Common myeloid progenitor, CD34-positive (primary cell): Measurements from ENCODE around the gene WHRN.
A peak's percentile ranks its signal among the peaks of the same experiment; 100 is the strongest.

Source experiments
- CTCF ChIA-PET: fragments of 350-600 bp; sonication (Branson Sonifier 250); formaldehyde crosslinking; loops from one replicate; lab custom pipeline; 2021; ENCODE audit warnings: antibody characterized with exemption; lab: Charles Lee
- POLR2A ChIA-PET: fragments of 350-600 bp; sonication (Branson Sonifier 250); formaldehyde crosslinking; loops from one replicate; lab custom pipeline; 2021; ENCODE audit warnings: antibody characterized with exemption; lab: Charles Lee
- DNase-seq, 3 donors: peaks; one replicate each; pipeline versions ENCODE4 v3.0.0 to v3.0.0-alpha.2; 2013
- H3K27ac ChIP-seq, 2 experiments: 1 replicate in 1 of 2; 2 replicates in 1 of 2; pipeline ENCODE4 v1.7.0; 2013; ENCODE audit warnings: inconsistent platforms in 2 of 2, low read length in 2 of 2, mild to moderate bottlenecking in 2 of 2, low read depth in 1 of 2, moderate library complexity in 1 of 2; ENCODE audit not compliant: severe bottlenecking in 2 of 2, insufficient read depth in 1 of 2, poor library complexity in 1 of 2
- H3K27me3 ChIP-seq, 5 experiments: replicated peaks in 2 of 5; 1 replicate in 3 of 5; 2 replicates in 2 of 5; pipeline versions ENCODE4 v1.6.1 to v1.7.0; 2013; ENCODE audit warnings: low read length in 4 of 5, mild to moderate bottlenecking in 2 of 5, moderate library complexity in 2 of 5, inconsistent platforms in 1 of 5; ENCODE audit not compliant: insufficient read depth in 5 of 5, control insufficient read depth in 4 of 5
- H3K36me3 ChIP-seq, 4 experiments: 1 replicate in 2 of 4; 2 replicates in 2 of 4; pipeline versions ENCODE4 v1.6.1 to v1.7.0; 2013; ENCODE audit warnings: low read length in 3 of 4, control low read depth in 1 of 4, mild to moderate bottlenecking in 1 of 4; ENCODE audit not compliant: control insufficient read depth in 4 of 4, insufficient read depth in 4 of 4
- H3K4me1 ChIP-seq, 4 experiments: 1 replicate in 3 of 4; 2 replicates in 1 of 4; pipeline versions ENCODE4 v1.6.1 to v1.7.1; 2013; ENCODE audit warnings: low read length in 3 of 4, mild to moderate bottlenecking in 3 of 4, control low read depth in 1 of 4, inconsistent platforms in 1 of 4, moderate library complexity in 1 of 4; ENCODE audit not compliant: control insufficient read depth in 4 of 4, insufficient read depth in 4 of 4; ENCODE audit errors: control extremely low read depth in 1 of 4
- H3K4me3 ChIP-seq, 7 experiments: 1 replicate in 4 of 7; 2 replicates in 3 of 7; pipeline versions ENCODE4 v1.5.1 to v1.7.0; 2013; ENCODE audit warnings: mild to moderate bottlenecking in 7 of 7, low read length in 6 of 7, moderate library complexity in 6 of 7, inconsistent platforms in 2 of 7, low read depth in 2 of 7, control low read depth in 1 of 7; ENCODE audit not compliant: insufficient read depth in 4 of 7, control insufficient read depth in 1 of 7; ENCODE audit errors: extremely low read depth in 1 of 7
- H3K9me3 ChIP-seq, 5 experiments: 1 replicate in 4 of 5; 2 replicates in 1 of 5; pipeline versions ENCODE4 v1.6.1 to v1.7.1; 2013; ENCODE audit warnings: low read length in 4 of 5, mild to moderate bottlenecking in 2 of 5, inconsistent platforms in 1 of 5, low read depth in 1 of 5, moderate library complexity in 1 of 5; ENCODE audit not compliant: control insufficient read depth in 4 of 5, insufficient read depth in 2 of 5; ENCODE audit errors: control extremely low read depth in 1 of 5
- WGBS: methylation state at CpG from one replicate; pipeline ENCODE4 v1.1.5; 2013; ENCODE audit not compliant: insufficient coverage; 5-methylcytosine and 5-hydroxymethylcytosine counted together

The WHRN gene

DNA sequence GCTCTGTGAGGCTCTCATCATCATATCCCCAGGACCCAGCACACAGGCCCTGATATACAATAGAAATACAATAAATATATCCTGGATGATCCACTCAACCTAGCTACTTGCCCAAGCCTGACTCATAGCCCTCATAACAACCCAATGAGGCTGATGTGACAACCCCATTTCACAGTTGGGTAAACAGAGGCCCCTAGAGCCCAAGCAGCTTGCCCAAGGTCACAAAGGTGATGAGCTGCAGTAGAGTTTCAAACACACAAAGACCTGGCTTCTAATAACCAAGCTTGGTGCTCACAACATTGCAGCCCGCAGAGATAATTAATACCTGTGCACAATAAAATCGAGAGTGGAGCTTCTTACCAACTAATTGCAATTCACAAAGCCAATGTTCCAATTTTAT, 114.3 kb downstream of the WHRN start:
- no peak overlapping the region for H3K4me3 ChIP-seq
- no peak overlapping the region for H3K27ac ChIP-seq
- no peaks in the 10 kb centered on the region for H3K9me3 ChIP-seq
- 100% methylated on average over 2 of the region's 2 CpGs for WGBS
- peaks cover 16 to 72% (median 63%) of the 10 kb centered on the region in 4 experiments for H3K4me1 ChIP-seq
- no peaks in the 10 kb centered on the region for H3K27me3 ChIP-seq
- H3K36me3 ChIP-seq = peaks cover 0 to 3% (median under 1%) of the 10 kb centered on the region in 4 experiments
- ChIA-PET POLR2A (no interaction called here), CTCF (interaction anchor here (0.6 to 17.9 kb wide), 7 partner anchors 10 to 208 kb away, joined by 3 to 255 read pairs (median 6); no protein-coding TSS in a partner anchor)
- no peak for DNase-seq

DNA sequence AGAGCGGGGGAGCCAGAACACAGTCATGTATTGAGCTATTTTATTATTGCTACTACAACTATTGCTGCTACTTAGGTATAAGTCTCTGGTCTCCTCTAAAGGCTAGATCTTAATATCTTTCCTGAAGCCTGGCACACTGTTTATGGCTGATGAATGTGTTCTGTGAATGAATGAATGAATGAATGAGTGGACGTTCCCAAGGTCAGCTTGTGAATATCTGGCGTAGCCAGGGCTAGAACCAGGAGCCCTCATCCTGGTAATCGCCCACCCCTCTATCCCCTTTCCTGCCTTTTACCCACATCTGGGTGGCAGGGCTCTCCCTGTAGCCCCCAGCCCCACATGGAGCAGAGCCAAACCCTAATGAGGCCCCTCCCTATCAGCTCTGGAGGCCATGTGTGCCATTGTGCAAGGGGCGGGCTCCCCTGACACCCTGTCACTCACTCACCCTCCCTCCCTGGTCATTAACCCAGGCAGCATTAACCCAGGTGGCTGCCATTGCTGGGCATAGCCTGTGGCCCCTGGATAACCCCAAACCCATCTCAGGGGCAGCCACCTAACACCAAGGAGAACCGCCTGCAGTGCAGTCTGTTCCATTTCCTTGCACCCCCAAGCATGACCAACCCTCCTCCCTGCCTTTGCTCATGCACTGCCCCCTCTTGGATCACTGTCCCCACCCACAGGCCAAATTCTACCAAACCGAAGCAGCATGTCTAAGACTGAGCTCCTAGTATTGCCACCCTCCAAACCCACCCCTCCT, 115.5 kb downstream of the WHRN start:
- H3K36me3 ChIP-seq = peaks cover 0 to 3% (median 0%) of the 10 kb centered on the region in 4 experiments
- H3K4me3 ChIP-seq = no peak overlapping the region
- ChIA-PET CTCF (interaction anchor here (0.6 to 17.9 kb wide), 9 partner anchors 11 to 99 kb away, joined by 3 to 255 read pairs (median 6); no protein-coding TSS in a partner anchor), POLR2A (interaction anchor here (1.2 kb wide), 1 partner anchor 17 kb away, joined by 3 read pairs; no protein-coding TSS in a partner anchor)
- H3K4me1 ChIP-seq = peaks cover 24 to 72% (median 64%) of the 10 kb centered on the region in 4 experiments
- peak in 2 of 3 donors; percentile 34 to 40 for DNase-seq
- peak overlapping the region in 1 of 2 experiments; percentile 17 for H3K27ac ChIP-seq
- 64% methylated on average over 4 of the region's 7 CpGs for WGBS
- no peaks in the 10 kb centered on the region for H3K27me3 ChIP-seq
- no peaks in the 10 kb centered on the region for H3K9me3 ChIP-seq

DNA sequence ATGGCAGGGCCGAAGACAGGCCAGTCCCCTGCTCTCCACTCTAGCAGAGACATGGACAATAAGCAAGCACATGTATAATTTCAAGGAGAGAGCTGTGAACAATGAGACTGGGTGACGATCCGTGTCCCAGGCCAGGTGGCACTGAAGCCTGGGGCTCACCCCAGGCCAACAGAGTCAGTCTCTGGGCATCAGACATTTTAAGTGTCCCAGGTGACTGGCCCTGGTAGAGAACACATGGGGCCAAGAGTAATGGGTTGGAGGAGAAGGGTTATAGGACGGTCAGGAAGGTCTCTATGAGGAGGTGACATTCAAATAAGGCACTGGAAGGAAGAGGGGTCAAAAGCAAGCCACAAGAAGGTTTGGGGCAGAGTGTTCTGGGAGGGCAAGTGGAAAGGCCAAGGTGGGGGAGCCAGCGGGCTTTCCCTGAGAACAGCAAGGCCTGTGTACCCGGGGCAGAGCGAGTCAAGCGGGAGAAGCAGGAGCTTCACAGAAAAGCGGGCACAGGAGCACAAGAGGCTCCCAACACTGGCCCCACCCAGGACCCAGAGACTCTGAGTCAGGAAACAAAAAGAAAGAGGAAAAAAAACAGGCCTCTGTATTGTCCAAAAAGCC, 116.4 kb downstream of the WHRN start:
- Histone ChIP-seq H3K4me3 (peak overlapping the region in 4 of 7 experiments; percentile 20 to 95 (median 90)), H3K27me3 (no peaks in the 10 kb centered on the region), H3K36me3 (peaks cover 0 to 5% (median 0%) of the 10 kb centered on the region in 4 experiments), H3K27ac (peak overlapping the region in 1 of 2 experiments; percentile 88), H3K9me3 (no peaks in the 10 kb centered on the region), H3K4me1 (peaks cover 33 to 77% (median 70%) of the 10 kb centered on the region in 4 experiments)
- WGBS = 84% methylated on average over 9 of the region's 9 CpGs
- POLR2A ChIA-PET = interaction anchor here (0.5 to 1.8 kb wide), 3 partner anchors 16 to 512 kb away, joined by 3 to 8 read pairs (median 5); no protein-coding TSS in a partner anchor
- CTCF ChIA-PET = interaction anchor here (0.6 to 17.9 kb wide), 10 partner anchors 7 to 292 kb away, joined by 3 to 255 read pairs (median 6); no protein-coding TSS in a partner anchor
- no peak for DNase-seq

DNA sequence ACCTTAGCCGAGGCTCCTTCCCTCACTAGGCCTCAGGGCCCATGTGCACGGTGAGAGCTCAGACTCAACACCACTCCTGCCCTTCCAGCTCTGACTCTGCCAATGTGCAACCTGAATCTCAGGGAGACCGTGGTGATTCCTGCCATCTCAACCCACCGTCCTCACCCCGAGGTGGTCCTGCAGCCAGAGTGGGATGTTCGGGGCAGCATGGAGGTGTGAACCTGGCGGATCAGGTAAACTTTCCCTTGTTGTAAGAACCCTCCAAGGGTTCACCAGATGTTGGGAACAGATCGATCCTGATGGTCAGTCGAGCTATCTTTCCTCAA, 117.0 kb downstream of the WHRN start:
- Histone ChIP-seq H3K9me3 (no peaks in the 10 kb centered on the region), H3K27me3 (no peaks in the 10 kb centered on the region), H3K4me3 (peak overlapping the region in 6 of 7 experiments; percentile 88 to 95 (median 90)), H3K4me1 (peaks cover 39 to 82% (median 76%) of the 10 kb centered on the region in 4 experiments), H3K27ac (peak overlapping the region in 1 of 2 experiments; percentile 88), H3K36me3 (peaks cover 0 to 10% (median under 1%) of the 10 kb centered on the region in 4 experiments)
- no peak for DNase-seq
- 50% methylated on average over 5 of the region's 9 CpGs for WGBS
- CTCF ChIA-PET = interaction anchor here (0.6 to 17.9 kb wide), 13 partner anchors 8 to 293 kb away, joined by 3 to 255 read pairs (median 5); no protein-coding TSS in a partner anchor
- POLR2A ChIA-PET = interaction anchor here (0.5 to 1.9 kb wide), 6 partner anchors 8 to 512 kb away, joined by 3 to 13 read pairs (median 6); no protein-coding TSS in a partner anchor

DNA sequence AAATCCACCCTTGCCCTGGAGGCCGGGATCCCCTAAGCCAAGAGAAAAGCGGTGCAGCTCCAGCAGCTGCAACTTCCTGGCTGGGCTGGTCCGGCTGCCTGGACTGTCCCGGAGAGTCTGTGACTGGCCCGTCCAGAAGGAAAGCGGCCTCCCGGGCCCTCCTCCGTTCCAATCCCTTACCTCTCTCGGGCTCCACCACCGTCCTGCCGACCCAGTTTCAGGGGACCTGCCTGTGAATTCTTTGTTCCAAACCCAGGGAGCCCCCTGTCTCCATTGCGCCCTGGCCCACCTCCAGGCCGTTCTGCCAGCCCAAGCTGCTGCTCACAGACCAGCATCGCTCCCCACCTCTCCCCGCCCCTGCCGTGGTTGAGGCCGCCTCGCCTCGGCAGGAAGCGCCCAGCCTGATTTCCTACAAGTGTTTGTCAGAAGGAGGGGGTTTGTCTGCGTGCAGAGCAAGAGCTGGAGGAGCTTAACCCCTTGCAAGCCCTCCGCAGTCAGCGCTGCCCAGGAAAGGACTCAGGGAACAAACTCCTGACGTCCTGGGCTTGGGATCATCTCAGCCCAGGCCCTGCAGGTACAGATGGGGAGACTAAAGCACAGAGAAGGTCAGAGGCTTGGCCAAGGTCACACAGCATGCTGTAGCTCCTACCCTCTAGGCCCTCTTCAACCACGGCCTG, 117.5 kb downstream of the WHRN start, which contains the start of gene AKNA:
TSS of gene AKNA (minus strand) at position 303 of the 677 bp plus-strand sequence. CDS start 6,649 bp downstream, outside the sequence.
- peak within 1 kb of the TSS; percentile 88 to 89 for H3K27ac ChIP-seq
- WGBS = 0% methylated on average over 16 of the region's 25 CpGs

More for the DNA sequence above, 117.5 kb downstream of the WHRN start, which contains the start of gene AKNA:
- Histone ChIP-seq H3K27me3 (no peaks in the 10 kb centered on the region), H3K9me3 (no peaks in the 10 kb centered on the region), H3K4me1 (peaks cover 40 to 85% (median 79%) of the 10 kb centered on the region in 4 experiments), H3K36me3 (peaks cover 0 to 10% (median under 1%) of the 10 kb centered on the region in 4 experiments), H3K4me3 (peak within 1 kb of the TSS; percentile 67 to 95 (median 90))
- DNase-seq = peak; percentile 75 to 93 (median 90)
- ChIA-PET CTCF (interaction anchor here (0.6 to 17.9 kb wide), 14 partner anchors 8 to 293 kb away, joined by 3 to 255 read pairs (median 4); no protein-coding TSS in a partner anchor), POLR2A (interaction anchor here (0.5 to 1.9 kb wide), 6 partner anchors 8 to 511 kb away, joined by 3 to 13 read pairs (median 6); no protein-coding TSS in a partner anchor)
